T-helper 2 cell treated with Interferon-gamma antibody and Interleukin-4, amounts not matched to agents 100 ng/mL and 5 ng/mL, for 36 hours (primary cell): ENCODE data around the gene KDM2B. TPM values are rescaled to one million over a fixed set of nuclear protein-coding genes. Genes with fewer than 3 reads are reported as not detected.

Experiments used
- intact Hi-C: fragments of 100-400 bp; cut with micrococcal nuclease; formaldehyde crosslinking; loops from one replicate; pipeline ENCODE4 v1.15.1; 2023
- total RNA-seq: library from RNA; stranded (reverse); gene quantifications from 2 replicates; pipeline ENCODE4 v1.2.3, GENCODE V29; 2022

The KDM2B gene
- total RNA-seq, 1 donor from 2014 or later = 60.4 TPM

DNA sequence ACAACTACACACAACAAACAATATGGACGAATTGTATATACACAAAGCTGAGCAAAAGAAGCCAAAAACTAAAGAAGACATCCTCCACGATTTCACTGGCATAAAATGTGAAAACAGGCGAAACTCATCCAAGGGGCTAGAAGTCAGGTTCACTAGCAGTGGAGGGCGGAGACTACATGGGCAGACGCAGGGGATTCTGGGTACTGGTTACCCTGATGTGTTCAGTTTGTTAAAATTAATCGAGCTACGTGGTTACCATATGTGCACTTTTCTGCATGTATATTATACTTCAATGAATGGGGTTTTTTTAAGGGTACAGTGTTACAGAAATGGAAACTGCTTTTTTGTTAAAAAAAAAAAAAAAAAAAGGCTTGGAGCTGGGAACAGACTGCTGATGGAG lies 12.3 kb downstream of the KDM2B start:
- intact Hi-C loops = no loop called here

DNA sequence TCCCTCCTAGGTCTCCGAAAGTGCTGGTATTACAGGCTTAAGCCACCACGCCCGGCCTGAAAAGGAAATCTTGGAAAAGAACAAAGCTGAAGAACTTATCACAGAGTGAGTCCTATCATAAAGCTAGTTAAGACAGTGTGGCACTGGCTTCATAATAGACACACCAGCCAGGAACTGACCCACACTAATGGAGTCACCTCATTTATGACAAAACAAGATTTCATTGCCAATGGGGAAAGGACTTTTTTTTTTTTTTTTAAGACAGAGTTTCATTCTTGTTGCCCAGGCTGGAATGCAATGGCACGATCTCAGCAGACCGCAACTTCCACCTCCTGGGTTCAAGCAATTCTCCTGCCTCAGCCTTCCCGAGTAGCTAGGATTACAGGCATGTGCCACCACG lies 15.7 kb downstream of the KDM2B start:
- intact Hi-C loops = no loop called here

DNA sequence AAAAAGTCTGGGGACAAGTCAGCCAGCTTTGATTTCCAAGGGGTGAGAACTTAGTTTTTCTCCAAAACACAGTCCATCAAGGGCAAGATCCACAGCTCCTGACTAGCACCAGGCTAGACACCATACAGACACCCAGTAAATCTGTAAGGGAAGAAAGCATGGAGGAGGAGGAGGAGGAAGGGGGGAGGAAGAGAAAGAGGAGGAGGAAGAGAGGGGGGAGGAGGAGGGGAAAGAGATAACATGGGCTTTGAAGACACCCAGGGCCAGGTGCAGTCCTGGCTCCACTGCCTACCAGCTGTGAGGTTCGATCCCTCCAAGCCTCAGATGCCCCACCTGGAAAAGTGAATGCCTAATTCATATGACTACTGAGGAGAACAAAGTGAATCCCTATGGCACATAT lies 18.3 kb downstream of the KDM2B start:
- intact Hi-C loops = no loop called here

DNA sequence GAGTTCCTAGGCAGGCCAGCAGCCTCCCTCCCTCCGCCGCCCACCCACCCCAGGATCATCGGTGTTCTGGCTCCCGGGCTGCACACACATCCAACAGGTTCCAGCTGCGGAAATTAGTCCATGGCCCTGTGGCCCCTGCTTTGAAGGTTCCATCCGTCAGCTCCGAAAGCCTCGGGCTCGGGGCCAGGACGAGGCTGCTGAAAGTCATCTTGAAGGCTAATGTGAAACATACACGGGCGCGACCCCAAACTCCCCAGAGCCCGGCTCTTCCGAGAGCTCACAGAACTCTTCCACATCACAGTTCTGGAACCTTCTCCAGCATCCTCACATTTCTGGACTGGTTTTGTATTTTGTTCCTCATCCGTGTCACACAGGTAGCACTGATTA lies 19.8 kb downstream of the KDM2B start:
- intact Hi-C loops = no loop called here

DNA sequence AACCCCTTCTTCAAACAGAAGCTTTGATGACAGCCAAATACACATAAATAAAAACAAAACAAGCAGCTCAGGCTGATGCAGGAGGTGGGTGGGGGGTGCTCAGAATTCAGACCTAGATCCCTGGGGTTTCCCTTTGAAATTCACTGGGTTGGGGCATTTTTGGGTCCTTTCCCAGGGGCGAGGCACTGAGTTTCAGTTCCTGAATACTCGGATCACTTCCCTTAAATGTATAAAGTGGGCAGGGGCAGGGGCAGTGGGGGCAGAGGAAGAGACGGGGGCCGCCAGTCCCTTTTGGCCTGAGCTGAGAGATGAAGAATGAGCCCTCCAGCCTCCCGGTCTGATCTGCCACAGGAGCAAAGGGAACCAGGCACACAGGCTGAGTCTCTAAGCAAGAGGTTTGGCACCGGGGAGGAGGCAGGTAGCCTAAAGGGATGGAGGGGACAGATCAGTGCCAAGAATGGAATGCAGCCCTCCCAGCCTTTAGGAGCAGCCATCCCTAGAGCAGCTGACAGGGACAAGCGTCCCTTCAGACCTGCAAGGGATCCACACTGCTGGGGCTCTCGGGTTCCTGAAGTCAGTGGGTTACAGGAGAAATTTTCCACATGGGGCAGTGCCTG lies 20.3 kb downstream of the KDM2B start:
- intact Hi-C loops = no loop called here

DNA sequence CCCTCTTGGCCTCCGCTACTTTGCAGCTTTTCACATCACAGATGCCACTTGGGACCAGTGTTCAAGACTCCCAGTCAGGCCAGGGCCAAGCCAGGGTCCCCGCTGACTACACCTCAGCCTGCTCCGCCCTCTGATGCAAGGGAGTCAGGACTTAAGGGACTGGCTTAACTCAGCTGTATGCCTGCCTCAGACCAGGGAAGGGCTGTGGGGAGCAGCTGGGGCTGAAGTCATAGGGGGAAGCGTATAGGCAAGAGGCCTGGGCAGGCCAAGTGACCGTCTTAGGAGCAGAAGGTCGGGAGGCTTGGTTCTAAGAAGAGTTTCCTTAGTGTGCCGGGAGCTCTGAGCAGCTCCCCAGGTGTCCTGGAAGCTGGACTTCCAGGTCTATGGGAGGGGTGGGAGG lies 21.9 kb downstream of the KDM2B start:
- intact Hi-C loops = no loop called here

DNA sequence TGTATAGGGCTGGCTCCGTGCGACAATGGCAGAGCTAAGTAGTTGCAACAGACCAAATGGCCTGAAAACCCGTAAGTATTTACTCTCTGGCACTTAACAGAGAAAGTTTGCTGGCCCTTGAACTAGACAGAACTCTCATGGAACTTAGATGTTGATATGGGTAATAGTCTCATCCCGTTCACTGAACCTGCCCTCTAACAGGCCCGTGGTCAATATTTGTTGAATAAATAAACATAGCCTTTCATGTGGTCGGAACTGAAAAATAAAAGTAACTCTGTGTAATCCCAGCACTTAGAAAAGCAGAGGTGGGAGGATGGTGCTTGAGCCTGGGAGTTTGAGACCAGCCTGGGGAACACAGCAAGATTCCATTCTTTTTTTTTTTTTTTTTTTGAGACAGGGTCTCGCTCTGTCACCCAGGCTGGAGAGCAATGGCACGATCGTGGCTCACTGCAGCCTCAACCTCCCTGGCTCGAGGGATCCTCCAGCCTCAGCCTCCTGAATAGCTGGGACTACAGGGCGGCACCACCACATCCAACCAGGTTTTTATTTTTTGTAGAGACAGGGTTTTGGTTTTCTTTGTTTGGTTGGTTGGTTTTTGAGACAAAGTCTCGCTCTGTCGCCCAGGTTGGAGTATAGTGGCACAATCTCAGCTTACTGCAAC lies 29.7 kb downstream of the KDM2B start:
- intact Hi-C loops = no loop called here

DNA sequence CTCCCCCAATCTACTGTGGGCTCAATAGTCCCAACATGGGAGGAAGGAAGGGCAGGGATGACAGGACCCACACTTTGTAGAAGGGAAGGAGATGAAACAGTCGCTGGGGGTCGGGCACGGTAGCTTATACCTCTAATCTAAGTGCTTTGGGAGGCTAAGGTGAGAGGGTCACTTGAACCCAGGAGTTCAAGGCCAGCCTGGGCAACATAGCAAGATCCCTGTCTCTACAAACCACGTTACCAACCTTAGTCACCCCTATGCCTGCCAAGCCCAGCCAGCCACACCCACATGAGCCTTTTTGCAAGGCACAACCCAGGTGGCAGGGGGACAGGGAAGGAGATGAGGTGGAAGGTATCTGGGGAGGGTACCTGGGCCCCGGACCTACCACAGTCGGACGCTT lies 31.7 kb downstream of the KDM2B start:
- intact Hi-C loops = no loop called here

DNA sequence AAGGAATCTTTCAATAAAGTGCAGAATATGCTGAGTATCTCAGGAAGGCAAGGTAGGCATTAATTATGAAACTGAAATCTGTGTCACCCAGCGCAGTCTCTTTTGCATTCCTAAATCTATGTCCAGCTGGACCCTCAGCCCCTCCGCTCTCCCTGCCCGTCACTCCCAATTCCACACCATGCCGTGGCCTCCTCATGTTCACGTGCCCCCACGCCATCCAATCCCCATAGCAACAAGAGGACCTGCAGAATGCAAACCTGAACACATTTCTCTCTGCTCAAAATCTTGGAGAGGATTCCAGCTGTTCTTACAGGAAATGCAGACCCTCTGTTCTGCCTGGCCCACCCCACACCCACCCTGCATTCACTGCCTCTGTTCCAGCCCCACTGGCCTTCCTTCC lies 35.3 kb downstream of the KDM2B start:
- intact Hi-C loops = no loop called here

DNA sequence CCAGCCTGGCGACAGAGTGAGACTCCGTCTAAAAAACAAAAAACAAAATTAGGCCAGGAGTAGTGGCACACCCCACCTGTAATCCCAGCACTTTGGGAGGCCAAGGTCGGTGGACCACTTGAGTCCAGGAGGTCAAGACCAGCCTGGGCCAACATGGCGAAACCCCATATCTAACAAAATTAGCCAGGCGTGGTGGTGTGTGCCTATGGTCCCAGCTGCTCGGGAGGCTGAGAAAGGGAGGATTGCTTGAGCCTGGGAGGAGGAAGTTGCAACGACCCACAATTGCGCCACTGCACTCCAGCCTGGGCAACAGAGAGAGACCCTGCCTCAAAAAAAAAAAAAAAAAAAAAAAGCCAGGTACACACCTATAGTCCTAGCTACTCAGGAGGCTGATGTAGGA lies 37.0 kb downstream of the KDM2B start:
- intact Hi-C loops = no loop called here

DNA sequence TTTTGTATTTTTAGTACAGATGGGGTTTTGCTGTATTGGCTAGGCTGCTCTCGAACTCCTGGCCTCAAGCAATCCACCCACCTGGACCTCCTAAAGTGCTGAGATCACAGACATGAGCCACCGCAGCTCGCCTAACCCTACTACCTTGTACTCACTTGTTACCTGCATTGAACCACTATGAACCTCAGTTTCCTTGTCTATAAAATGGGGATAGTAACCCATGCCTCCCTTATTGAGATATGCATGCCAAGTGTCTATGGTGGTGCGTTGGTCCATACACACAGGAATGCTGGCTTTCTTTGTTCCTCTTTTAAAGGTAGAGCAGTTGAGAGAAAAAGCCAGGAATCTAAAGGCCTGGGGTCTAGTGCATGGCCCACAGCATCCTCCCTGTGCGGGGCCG lies 40.9 kb downstream of the KDM2B start:
- intact Hi-C loops = no loop called here

DNA sequence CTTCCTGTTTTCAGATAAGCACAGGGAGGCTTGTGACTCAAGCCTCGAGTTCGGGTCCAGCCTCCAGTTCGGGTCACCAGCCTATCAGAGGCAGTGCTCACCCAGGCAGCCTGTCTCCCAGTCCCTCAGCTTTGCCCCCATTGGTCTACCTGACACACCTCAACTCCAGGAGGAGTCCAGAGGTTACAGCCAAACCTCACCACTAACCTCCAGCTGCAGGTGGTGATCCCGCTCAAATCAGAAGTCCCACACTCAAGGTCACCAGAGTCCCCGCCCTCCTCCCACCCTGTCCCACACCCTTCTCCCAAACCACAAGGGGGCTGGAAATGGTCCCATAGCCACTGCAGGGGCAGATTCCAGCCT lies 42.1 kb downstream of the KDM2B start:
- intact Hi-C loops = no loop called here

DNA sequence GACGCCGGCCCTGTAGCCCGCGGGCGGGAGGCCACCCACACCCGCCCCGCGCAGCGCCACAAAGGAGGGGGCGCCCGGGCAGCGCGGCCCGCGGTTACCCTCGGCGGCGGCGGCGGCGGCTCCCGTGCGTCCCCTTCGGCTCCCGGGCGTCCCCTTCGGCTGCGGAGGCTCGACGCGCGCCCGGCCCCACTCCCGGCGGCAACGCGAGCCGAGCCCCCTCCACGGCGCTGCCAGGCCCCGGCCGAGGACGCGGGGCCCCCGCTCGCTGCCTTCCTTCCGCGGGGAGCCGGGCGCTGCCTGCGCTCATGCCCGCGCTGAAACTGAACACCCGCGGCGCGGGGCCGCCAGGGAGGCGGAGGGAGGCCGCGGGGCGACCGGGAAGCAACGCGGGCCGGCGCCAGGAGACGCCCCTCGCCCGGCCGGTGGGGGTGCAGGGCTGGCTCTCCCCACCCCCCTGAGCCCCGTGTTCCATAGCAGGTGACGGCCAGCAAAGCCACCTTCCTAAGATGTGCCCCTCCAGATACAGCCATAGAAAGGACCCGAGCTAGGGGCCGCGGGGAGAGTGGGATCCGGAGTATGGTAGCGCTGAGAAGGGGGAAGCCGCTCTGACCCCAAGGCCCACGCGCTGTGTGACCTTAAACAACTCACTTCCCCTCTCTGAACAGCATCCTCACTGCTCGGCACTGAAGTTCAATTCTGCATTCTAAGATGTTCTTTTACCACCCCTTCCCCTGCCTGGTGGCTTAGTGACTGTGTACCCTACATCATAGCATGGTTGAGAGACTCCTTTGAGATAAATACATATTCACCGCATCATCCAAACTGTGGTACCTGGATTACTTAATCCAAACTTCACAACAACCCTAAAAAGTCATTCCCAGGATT lies 42.8 kb downstream of the KDM2B start:
- intact Hi-C loops = no loop called here

DNA sequence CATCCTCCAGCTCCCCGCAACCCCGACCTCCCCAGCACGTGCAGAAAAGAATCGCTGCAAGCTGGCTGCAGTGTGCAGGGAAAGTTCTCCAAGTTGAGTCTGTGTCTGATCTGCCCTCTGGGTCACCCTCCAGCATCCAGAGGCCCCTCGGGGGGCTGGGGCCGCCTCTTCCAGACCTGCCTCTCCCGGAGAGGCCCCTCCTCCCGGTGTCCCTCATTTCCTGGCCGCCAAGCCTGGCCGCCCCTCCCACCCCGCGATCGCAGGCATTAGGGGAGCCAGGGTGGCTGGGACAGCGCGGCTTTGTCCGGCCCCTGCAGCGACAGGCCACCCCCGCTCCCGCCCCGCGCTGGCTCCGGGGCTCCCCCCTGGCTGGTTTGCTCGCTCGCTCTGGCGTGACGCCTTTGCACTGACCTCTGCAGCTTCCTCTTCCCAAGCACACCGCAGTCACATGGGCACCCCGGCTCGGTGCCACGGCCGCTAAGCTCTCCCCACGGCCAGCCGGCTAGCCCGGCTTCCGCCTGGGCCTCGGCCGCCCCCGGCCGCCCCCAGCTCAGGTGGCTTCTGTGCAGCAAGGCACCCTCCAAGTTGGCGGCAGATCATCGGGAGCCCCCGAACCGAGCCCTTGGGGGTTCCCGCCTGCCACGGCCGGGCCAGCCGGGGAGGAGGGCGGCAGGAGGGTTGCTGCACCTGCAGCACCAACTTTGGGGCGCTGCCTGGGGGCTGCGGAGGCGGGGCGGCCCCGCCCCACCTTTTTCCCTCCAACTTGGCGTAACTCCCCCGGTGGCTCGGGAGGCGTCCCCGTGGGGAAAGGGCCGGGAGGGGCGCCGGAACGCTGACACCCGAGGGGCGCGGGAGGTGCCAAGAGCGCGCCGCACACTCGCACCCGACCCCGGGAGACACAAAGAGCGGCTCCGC lies 43.7 kb downstream of the KDM2B start:
- intact Hi-C loops = no loop called here

DNA sequence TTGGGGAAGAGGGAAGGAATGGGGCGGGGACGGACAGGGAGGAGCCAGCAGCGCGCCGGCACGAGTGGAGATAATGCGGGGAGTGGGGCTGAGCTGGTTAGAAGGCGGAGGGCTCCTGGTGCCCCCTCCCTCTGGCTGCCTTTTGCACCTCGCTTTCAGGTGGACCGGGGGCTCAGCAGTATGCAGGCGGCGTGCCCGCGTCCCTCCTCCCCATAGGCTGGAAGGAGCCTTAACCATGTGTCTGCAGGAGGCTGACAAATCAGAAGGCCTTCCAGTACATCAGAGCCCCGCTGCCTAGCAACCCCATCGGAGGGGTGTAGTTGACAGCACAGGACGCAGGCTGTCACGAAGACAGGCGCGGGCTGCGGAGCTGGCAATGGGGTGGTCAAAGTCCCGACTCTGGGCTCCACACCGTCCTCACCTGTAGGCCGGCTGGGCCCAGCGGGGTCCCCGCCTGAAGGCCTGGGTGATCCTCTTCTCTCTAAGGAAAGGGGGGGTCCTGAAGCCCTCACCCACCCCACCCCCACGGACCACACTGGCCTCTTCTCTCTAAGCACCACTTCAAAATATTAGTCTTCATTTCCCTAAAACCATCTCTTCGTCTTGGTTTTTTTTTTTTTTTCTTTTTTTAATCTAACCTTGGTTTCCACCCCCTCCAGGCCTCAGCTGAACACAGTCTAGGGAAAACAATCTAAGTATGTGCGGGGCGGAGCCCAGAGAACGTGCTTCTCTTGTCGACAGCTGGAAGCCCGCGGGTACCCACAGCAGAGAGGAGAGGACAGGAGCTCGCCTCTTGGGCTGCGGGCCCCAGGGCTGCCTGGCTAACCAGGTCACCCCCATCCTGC lies 44.5 kb downstream of the KDM2B start:
- intact Hi-C loops = no loop called here

DNA sequence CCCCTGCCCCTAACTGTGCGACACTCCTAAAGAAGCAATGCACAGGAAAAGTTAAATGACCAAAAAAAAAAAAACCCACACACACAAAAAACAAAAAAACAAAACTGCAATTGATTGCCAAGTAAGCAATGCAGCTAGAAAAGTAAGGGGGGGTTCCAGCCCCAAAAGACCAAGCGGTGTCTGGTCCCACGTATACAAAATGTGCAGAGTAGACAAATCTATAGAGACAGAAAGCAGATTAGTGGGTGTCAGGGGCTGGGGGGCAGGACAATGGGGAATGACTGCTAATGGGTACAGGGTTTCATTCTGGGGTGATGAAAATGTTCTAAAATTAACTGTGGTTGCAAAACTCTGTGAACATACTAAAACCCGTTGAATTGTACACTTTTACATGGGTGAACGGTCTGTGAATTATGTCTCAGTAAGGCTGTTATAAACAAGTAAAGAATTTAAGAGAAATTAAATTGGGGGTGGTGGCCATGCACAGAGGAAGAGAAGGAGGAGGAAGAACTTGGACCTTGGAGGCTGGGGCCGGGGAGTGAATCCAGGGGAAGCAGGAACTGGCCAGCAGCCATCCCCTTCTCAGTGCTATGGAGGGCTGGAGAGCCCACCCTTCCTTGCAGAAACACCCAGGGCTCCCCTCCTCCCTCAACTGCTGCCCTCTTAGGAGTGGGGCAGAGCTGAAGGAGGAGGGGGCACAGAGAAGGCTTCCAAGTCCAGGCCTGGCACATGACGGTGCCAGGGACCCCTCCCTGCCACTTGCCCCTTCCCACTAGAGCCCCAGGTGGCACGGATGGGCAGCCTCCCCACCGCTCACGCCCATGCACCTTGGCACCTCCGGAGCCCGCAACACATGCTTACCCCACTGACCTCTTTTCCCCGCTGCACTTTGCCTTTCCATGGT lies 45.4 kb downstream of the KDM2B start:
- intact Hi-C loops = no loop called here

DNA sequence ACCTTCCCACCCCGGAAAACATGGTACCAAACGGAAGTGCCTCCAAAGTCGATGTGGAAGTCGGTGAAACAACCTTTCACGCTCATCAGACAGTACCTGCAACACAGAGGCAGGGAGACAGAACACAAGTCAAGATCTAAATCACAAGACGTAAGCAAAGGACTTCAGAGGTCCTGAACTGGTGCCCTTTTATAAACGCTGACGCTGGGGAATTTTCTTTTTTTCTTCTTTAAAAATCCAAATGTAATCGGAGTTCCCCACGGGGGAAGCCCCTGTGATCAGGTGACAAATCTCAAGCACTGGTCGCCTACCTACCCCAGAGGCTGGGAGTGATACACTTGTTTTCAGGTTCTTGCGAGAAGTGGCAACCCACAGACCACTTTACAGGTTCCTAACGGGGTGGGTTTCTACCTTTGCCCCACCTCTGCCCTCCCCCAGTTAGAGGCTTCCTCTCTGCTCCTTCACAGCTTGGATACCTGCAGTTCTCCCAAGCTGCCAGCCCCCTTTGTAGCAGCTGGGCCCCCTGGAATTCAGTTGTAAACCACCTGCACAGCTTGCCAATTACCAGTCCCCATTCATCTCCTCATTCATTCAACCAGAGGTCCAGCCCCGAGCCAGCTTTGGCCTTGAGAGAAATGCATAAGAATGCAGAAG lies 46.2 kb downstream of the KDM2B start:
- intact Hi-C loops = no loop called here

DNA sequence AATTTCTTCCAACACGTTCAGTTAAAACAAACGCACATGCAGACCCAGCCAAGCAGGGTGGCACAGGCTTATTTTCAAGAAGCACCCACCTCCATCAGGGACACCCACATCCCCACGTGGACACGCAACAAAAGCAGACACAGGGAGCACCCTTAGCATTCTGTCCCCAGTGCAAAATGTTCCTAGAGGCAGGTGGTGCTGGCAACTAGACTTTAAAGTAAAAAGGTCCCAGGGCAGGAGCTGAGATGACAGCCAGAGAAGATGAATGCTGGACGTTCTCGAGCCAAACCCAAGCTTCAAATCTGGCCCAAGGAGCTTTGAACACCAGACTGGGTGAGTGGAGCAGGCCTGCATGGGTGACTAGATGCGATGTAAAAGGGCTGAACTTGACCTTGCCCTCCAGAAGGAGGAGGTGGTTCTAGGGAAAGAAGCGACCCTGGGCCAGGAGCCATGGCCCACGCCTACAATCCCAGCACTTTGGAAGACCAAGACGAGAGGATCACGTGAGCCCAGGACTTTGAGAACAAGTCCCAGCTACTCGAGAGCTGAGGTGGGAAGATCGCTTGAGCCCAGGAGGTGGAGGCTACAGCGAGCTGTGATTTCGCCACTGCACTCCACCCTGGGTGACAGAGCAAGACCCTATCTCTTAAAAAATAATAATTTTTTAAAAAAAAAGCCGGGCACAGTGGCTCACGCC lies 47.3 kb downstream of the KDM2B start:
- intact Hi-C loops = no loop called here
